AML-193 (cell line): ENCODE results near the gene INPP5D.
"Not testable (repeated sequence)": the region's sequence is repeated elsewhere in the genome, so short reads cannot be mapped to it uniquely, and the experiment has no call there.

Experiments used
- DNase-seq, 2 experiments: peaks; one replicate each; lab custom pipeline; 2025; lab: John Stamatoyannopoulos, UW

INPP5D gene

GRCh38 chr2:233143700-233144331 lies 83.7 kb downstream of the INPP5D start:
- DNase-seq = no peak

GRCh38 chr2:233145726-233146125 lies 85.6 kb downstream of the INPP5D start:
- DNase-seq = no peak

- DNase-seq = no peak
These were observed 86.1 kb downstream of the INPP5D start for GRCh38 chr2:233146194-233146593.

GRCh38 chr2:233147136-233147828 lies 87.1 kb downstream of the INPP5D start:
- DNase-seq = no peak

GRCh38 chr2:233147829-233148167 lies 87.7 kb downstream of the INPP5D start:
- DNase-seq = no peak

GRCh38 chr2:233148354-233148753 lies 88.2 kb downstream of the INPP5D start:
- no peak for DNase-seq

- no peak for DNase-seq
These were observed 92.4 kb downstream of the INPP5D start for GRCh38 chr2:233152541-233152940.

- DNase-seq = no peak
These were observed 93.1 kb downstream of the INPP5D start for GRCh38 chr2:233153146-233153798.

GRCh38 chr2:233156001-233156400 lies 95.9 kb downstream of the INPP5D start:
- DNase-seq = no peak

GRCh38 chr2:233156461-233156860 lies 96.3 kb downstream of the INPP5D start:
- DNase-seq = not testable (repeated sequence)

- DNase-seq = no peak
These were observed 101.6 kb downstream of the INPP5D start for GRCh38 chr2:233161730-233162129.

GRCh38 chr2:233162770-233163169 lies 102.6 kb downstream of the INPP5D start:
- DNase-seq = no peak

- no peak for DNase-seq
These were observed 103.5 kb downstream of the INPP5D start for GRCh38 chr2:233163486-233164103.

- DNase-seq = no peak
These were observed 104.0 kb downstream of the INPP5D start for GRCh38 chr2:233164128-233164635.

GRCh38 chr2:233164967-233165366 lies 104.8 kb downstream of the INPP5D start:
- no peak for DNase-seq

GRCh38 chr2:233165543-233165894 lies 105.4 kb downstream of the INPP5D start:
- DNase-seq = no peak

GRCh38 chr2:233165895-233166661 lies 105.9 kb downstream of the INPP5D start:
- peak; percentile 97 to 98 for DNase-seq

GRCh38 chr2:233168445-233168844 lies 108.3 kb downstream of the INPP5D start:
- DNase-seq = no peak

- no peak for DNase-seq
These were observed 108.8 kb downstream of the INPP5D start for GRCh38 chr2:233168919-233169318.

- no peak for DNase-seq
These were observed 111.2 kb downstream of the INPP5D start for GRCh38 chr2:233171344-233171743.

GRCh38 chr2:233173115-233173514 lies 113.0 kb downstream of the INPP5D start:
- no peak for DNase-seq

GRCh38 chr2:233174137-233174536 lies 114.0 kb downstream of the INPP5D start:
- no peak for DNase-seq
